H9 (cell line): ENCODE data around the gene CCDC177. TPM values are rescaled to one million over a fixed set of nuclear protein-coding genes. Genes with fewer than 3 reads are reported as not detected.

Experiments used
- DNase-seq: peaks from one replicate; pipeline ENCODE4 v3.0.0-alpha.2; 2017
- H2AFZ ChIP-seq: one replicate; pipeline ENCODE4 v1.6.1; 2013; ENCODE audit warnings: mild to moderate bottlenecking, low read length, control low read depth, moderate library complexity
- H2AK5ac ChIP-seq: 2 replicates; pipeline ENCODE4 v1.6.1; 2013; ENCODE audit warnings: low read length, control low read depth, mixed read lengths; ENCODE audit not compliant: insufficient read length
- H2BK120ac ChIP-seq: one replicate; pipeline ENCODE4 v1.6.1; 2013; ENCODE audit warnings: low read depth, mild to moderate bottlenecking, low read length, control low read depth, inconsistent platforms; ENCODE audit not compliant: poor library complexity, severe bottlenecking
- H2BK12ac ChIP-seq: 2 replicates; pipeline ENCODE4 v1.6.1; 2013; ENCODE audit warnings: low read length, control low read depth, mixed read lengths, low read depth; ENCODE audit not compliant: insufficient read length
- H2BK15ac ChIP-seq: 2 replicates; pipeline ENCODE4 v1.6.1; 2013; ENCODE audit warnings: low read depth, low read length, control low read depth
- H2BK20ac ChIP-seq: one replicate; pipeline ENCODE4 v1.6.1; 2013; ENCODE audit warnings: low read depth, mild to moderate bottlenecking, low read length, control low read depth, inconsistent platforms; ENCODE audit not compliant: poor library complexity, severe bottlenecking
- H2BK5ac ChIP-seq: 2 replicates; pipeline ENCODE4 v1.6.1; 2013; ENCODE audit warnings: low read length, control low read depth, mixed read lengths; ENCODE audit not compliant: insufficient read length
- H3K14ac ChIP-seq: 2 replicates; pipeline ENCODE4 v1.6.1; 2013; ENCODE audit warnings: low read length, control low read depth; ENCODE audit not compliant: insufficient read depth
- H3K18ac ChIP-seq: 2 replicates; pipeline ENCODE4 v1.6.1; 2013; ENCODE audit warnings: low read depth, mild to moderate bottlenecking, mixed read lengths, low read length, control low read depth; ENCODE audit not compliant: insufficient read length
- H3K23ac ChIP-seq: 2 replicates; pipeline ENCODE4 v1.6.1; 2013; ENCODE audit warnings: low read length, control low read depth, mixed read lengths, low read depth; ENCODE audit not compliant: insufficient read length
- H3K23me2 ChIP-seq: 2 replicates; pipeline ENCODE4 v1.6.1; 2013; ENCODE audit warnings: low read depth, mild to moderate bottlenecking, mixed read lengths, low read length, control low read depth; ENCODE audit not compliant: insufficient read length, poor library complexity, severe bottlenecking
- H3K27ac ChIP-seq: 2 replicates; pipeline ENCODE4 v1.5.1; 2013; ENCODE audit warnings: low read length, control low read depth, mixed read lengths, low read depth; ENCODE audit not compliant: insufficient read length
- H3K27me3 ChIP-seq: 2 replicates; pipeline ENCODE4 v1.6.1; 2013; ENCODE audit warnings: low read length, control low read depth, inconsistent platforms; ENCODE audit not compliant: insufficient read depth
- H3K4ac ChIP-seq: 2 replicates; pipeline ENCODE4 v1.6.1; 2013; ENCODE audit warnings: low read depth, mild to moderate bottlenecking, control low read depth, inconsistent platforms, low read length, moderate library complexity
- H3K4me1 ChIP-seq: 2 replicates; pipeline ENCODE4 v1.6.1; 2013; ENCODE audit warnings: low read length, control low read depth, inconsistent platforms; ENCODE audit not compliant: insufficient read depth
- H3K4me2 ChIP-seq: 2 replicates; pipeline ENCODE4 v1.6.1; 2013; ENCODE audit warnings: low read length, control low read depth, mixed read lengths; ENCODE audit not compliant: insufficient read length, insufficient read depth
- H3K56ac ChIP-seq: 2 replicates; pipeline ENCODE4 v1.6.1; 2013; ENCODE audit warnings: low read depth, mild to moderate bottlenecking, mixed read lengths, low read length, control low read depth; ENCODE audit not compliant: insufficient read length
- H3K79me1 ChIP-seq: 2 replicates; pipeline ENCODE4 v1.6.1; 2013; ENCODE audit warnings: low read depth, mild to moderate bottlenecking, moderate library complexity, low read length, control low read depth, inconsistent platforms; ENCODE audit not compliant: insufficient read depth, poor library complexity, severe bottlenecking
- H3K79me2 ChIP-seq: 2 replicates; pipeline ENCODE4 v1.6.1; 2013; ENCODE audit warnings: low read length, control low read depth, inconsistent platforms; ENCODE audit not compliant: insufficient read depth
- H3K9ac ChIP-seq: 2 replicates; pipeline ENCODE4 v1.6.1; 2013; ENCODE audit warnings: low read length, control low read depth, mixed read lengths; ENCODE audit not compliant: insufficient read length; ENCODE audit errors: extremely low read depth
- H3K9me3 ChIP-seq: one replicate; pipeline ENCODE4 v1.6.1; 2013; ENCODE audit warnings: low read depth, low read length, inconsistent platforms; ENCODE audit not compliant: control insufficient read depth
- H3T11ph ChIP-seq: one replicate; pipeline ENCODE4 v1.6.1; 2013; ENCODE audit warnings: mild to moderate bottlenecking, low read length, control low read depth, inconsistent platforms
- H4K20me1 ChIP-seq: one replicate; pipeline ENCODE4 v1.6.1; 2013; ENCODE audit not compliant: control insufficient read depth, insufficient read length, insufficient read depth
- H4K5ac ChIP-seq: 2 replicates; pipeline ENCODE4 v1.6.1; 2013; ENCODE audit warnings: low read depth, mild to moderate bottlenecking, mixed read lengths, low read length, control low read depth; ENCODE audit not compliant: insufficient read length
- H4K8ac ChIP-seq: replicated peaks from 2 replicates; pipeline ENCODE4 v1.6.1; 2013; ENCODE audit warnings: low read length, control low read depth, mixed read lengths, low read depth; ENCODE audit not compliant: insufficient read length
- H4K91ac ChIP-seq: 2 replicates; pipeline ENCODE4 v1.6.1; 2013; ENCODE audit warnings: low read depth, mild to moderate bottlenecking, moderate library complexity, mixed read lengths, low read length, control low read depth; ENCODE audit not compliant: insufficient read length
- H3K27ac Mint-ChIP-seq, 3 experiments: 2 replicates in 2 of 3; 3 replicates in 1 of 3; pipeline ENCODE4 v1.8.0; 2020 to 2021; ENCODE audit warnings: mixed read lengths in 3 of 3, mild to moderate bottlenecking in 1 of 3, moderate library complexity in 1 of 3
- H3K27me3 Mint-ChIP-seq: 2 replicates; pipeline ENCODE4 v1.8.0; 2021; ENCODE audit warnings: low read depth, mild to moderate bottlenecking, moderate library complexity, mixed read lengths
- H3K36me3 Mint-ChIP-seq, 3 experiments: 2 replicates in 2 of 3; 3 replicates in 1 of 3; pipeline ENCODE4 v1.8.0; 2020 to 2021; ENCODE audit warnings: low read depth in 3 of 3, mixed read lengths in 3 of 3; ENCODE audit not compliant: insufficient read depth in 1 of 3
- H3K4me1 Mint-ChIP-seq, 2 experiments: 2 replicates each; pipeline ENCODE4 v1.8.0; 2020; ENCODE audit warnings: mixed read lengths in 2 of 2
- H3K4me3 Mint-ChIP-seq, 2 experiments: 2 replicates in 1 of 2; 3 replicates in 1 of 2; pipeline ENCODE4 v1.8.0; 2020 to 2021; ENCODE audit warnings: mild to moderate bottlenecking in 2 of 2, mixed read lengths in 2 of 2, moderate library complexity in 1 of 2
- H3K9me3 Mint-ChIP-seq, 2 experiments: 2 replicates in 1 of 2; 3 replicates in 1 of 2; pipeline ENCODE4 v1.8.0; 2020; ENCODE audit warnings: mild to moderate bottlenecking in 2 of 2, mixed read lengths in 2 of 2, moderate library complexity in 1 of 2
- CTCF ChIP-seq: fragments of 200-600 bp; sonication (generic); conservative IDR thresholded peaks from 3 replicates; pipeline ENCODE4 v1.8.0; 2021; ENCODE audit warnings: antibody characterized with exemption, mild to moderate bottlenecking
- WGBS: extraction: QIAGEN DNeasy Blood & Tissue Kit; methylation state at CpG from one replicate; pipeline ENCODE4 v1.1.7; 2013; ENCODE audit warnings: missing lambda C conversion rate, low lambda C conversion rate, mixed read lengths; ENCODE audit not compliant: insufficient read length; ENCODE audit errors: extremely low coverage; 5-methylcytosine and 5-hydroxymethylcytosine counted together
- total RNA-seq: library from RNA; stranded (reverse); gene quantifications from 2 replicates; pipeline ENCODE4 v1.2.1, GENCODE V29; 2021

CCDC177 gene
- total RNA-seq, 1 experiment from 2014 or later = 6.1 TPM

GRCh38 chr14:69611172-69612013 is 36.7 kb upstream of the CCDC177 start, which contains the start of gene SUSD6:
TSS of gene SUSD6 (plus strand) at chr14:69611596. CDS start at chr14:69658593, 46,997 bp downstream.
- Histone ChIP-seq H4K91ac (no peak within 1 kb of the TSS), H3K79me2 (0 out of 2 replicates have a peak, but pooled peaks cover 2% of the 10 kb centered on the region), H3K4ac (no peak within 1 kb of the TSS), H3K9me3 (no peaks in the 10 kb centered on the region), H2BK12ac (no peak within 1 kb of the TSS), H3K79me1 (no peaks in the 10 kb centered on the region), H3K14ac (no peak within 1 kb of the TSS), H2AFZ (peak within 1 kb of the TSS; percentile 27), H3K27me3 (no peaks in the 10 kb centered on the region; the same call in 1 of the 2 replicates), H3K4me1 (no peaks in the 10 kb centered on the region), H2BK20ac (no peak within 1 kb of the TSS), H3K23me2 (peaks cover 11% of the 10 kb centered on the region), H3K23ac (no peak within 1 kb of the TSS), H3K4me2 (peak within 1 kb of the TSS; percentile 85), H4K20me1 (no peaks in the 10 kb centered on the region), H3K27ac (no peak within 1 kb of the TSS), H3K56ac (no peak within 1 kb of the TSS), H2BK5ac (no peak within 1 kb of the TSS), H4K8ac (no peak within 1 kb of the TSS), H3T11ph (no peak within 1 kb of the TSS), H3K9ac (peak within 1 kb of the TSS; percentile 21), H3K18ac (no peak within 1 kb of the TSS), H2AK5ac (no peak within 1 kb of the TSS), H2BK15ac (no peak within 1 kb of the TSS), H4K5ac (no peak within 1 kb of the TSS), H2BK120ac (no peak within 1 kb of the TSS)
- no peaks in the 10 kb centered on the region; a peak in 1 of 7 replicates for H3K36me3 Mint-ChIP-seq
- H3K4me3 Mint-ChIP-seq = peak within 1 kb of the TSS; percentile 76 to 88
- TF ChIP-seq CTCF = no peak
- peak; percentile 86 for DNase-seq
- peaks cover 31 to 46% of the 10 kb centered on the region in 2 experiments for H3K4me1 Mint-ChIP-seq
- no peaks in the 10 kb centered on the region for H3K9me3 Mint-ChIP-seq
- peaks cover 12% of the 10 kb centered on the region for H3K27me3 Mint-ChIP-seq
- peak within 1 kb of the TSS; percentile 25 to 93 (median 87); a peak in 5 of 7 replicates for H3K27ac Mint-ChIP-seq
- no CpG with 5 or more reads among the region's 105 CpGs for WGBS
